SK-N-SH (cell line): ENCODE measurements around the gene HS6ST1. TPM values are rescaled to one million over a fixed set of nuclear protein-coding genes. Genes with fewer than 3 reads are reported as not detected.

Experiments
- CTCF ChIA-PET: fragments of 300-600, 350-600 bp; formaldehyde crosslinking; extraction: SDS; loops from one replicate; lab custom pipeline; 2021; lab: Yijun Ruan, JAX
- POLR2A ChIA-PET: fragments of 350-600 bp; sonication (Branson Sonifier 250); formaldehyde crosslinking; extraction: SDS; loops from one replicate; lab custom pipeline; 2020; ENCODE audit warnings: antibody characterized with exemption, inconsistent platforms; lab: Yijun Ruan, JAX
- DNase-seq: peaks from one replicate; pipeline ENCODE4 v3.0.0; 2012
- H2AFZ ChIP-seq: fragments of 200-600 bp; sonication (generic); 2 replicates; pipeline ENCODE4 v1.8.1; 2016; ENCODE audit warnings: antibody characterized with exemption, mild to moderate bottlenecking, low read depth
- H3F3A ChIP-seq: fragments of 200-600 bp; sonication (generic); replicated peaks from 2 replicates; pipeline ENCODE3; 2016; ENCODE audit warnings: antibody characterized with exemption, mild to moderate bottlenecking; ENCODE audit not compliant: insufficient read depth
- H3K27ac ChIP-seq, 2 experiments: fragments of 200-500 bp in 1 of 2; fragments of 200-600 bp in 1 of 2; sonication (Bioruptor generic) in 1 of 2; sonication (generic), shearing (Covaris generic) in 1 of 2; 2 replicates each; pipeline versions ENCODE4 v1.5.1 to v1.6.1; 2014 to 2016; ENCODE audit warnings: low read depth in 2 of 2, inconsistent platforms in 1 of 2, low read length in 1 of 2, mild to moderate bottlenecking in 1 of 2, mixed read lengths in 1 of 2
- H3K27me3 ChIP-seq: fragments of 200-600 bp; sonication (generic), shearing (Covaris generic); 2 replicates; pipeline ENCODE4 v1.6.1; 2016; ENCODE audit warnings: mixed run types; ENCODE audit not compliant: insufficient read depth
- H3K36me3 ChIP-seq, 2 experiments: fragments of 200-500 bp in 1 of 2; fragments of 200-600 bp in 1 of 2; sonication (Bioruptor generic) in 1 of 2; sonication (generic) in 1 of 2; replicated peaks in 1 of 2; 2 replicates each; pipeline versions ENCODE3 to v1.5.1; 2014 to 2016; ENCODE audit warnings: low read length in 1 of 2, mild to moderate bottlenecking in 1 of 2; ENCODE audit not compliant: insufficient read depth in 2 of 2, control insufficient read depth in 1 of 2
- H3K4me1 ChIP-seq, 2 experiments: fragments of 200-500 bp in 1 of 2; fragments of 200-600 bp in 1 of 2; sonication (Bioruptor generic) in 1 of 2; sonication (generic), shearing (Covaris generic) in 1 of 2; 2 replicates each; pipeline versions ENCODE4 v1.5.1 to v1.6.1; 2014 to 2016; ENCODE audit warnings: low read depth in 1 of 2, low read length in 1 of 2, mixed run types in 1 of 2; ENCODE audit not compliant: insufficient read depth in 2 of 2, control insufficient read depth in 1 of 2
- H3K4me2 ChIP-seq: fragments of 200-600 bp; sonication (generic), shearing (Covaris generic); 2 replicates; pipeline ENCODE4 v1.6.1; 2017; ENCODE audit warnings: mixed run types
- H3K4me3 ChIP-seq, 2 experiments: fragments of 200-500 bp in 1 of 2; fragments of 200-600 bp in 1 of 2; sonication (Bioruptor generic) in 1 of 2; sonication (generic), shearing (Covaris generic) in 1 of 2; 2 replicates each; pipeline versions ENCODE4 v1.5.1 to v1.8.1; 2014 to 2016; ENCODE audit warnings: low read depth in 2 of 2, inconsistent platforms in 1 of 2, low read length in 1 of 2, mild to moderate bottlenecking in 1 of 2, mixed read lengths in 1 of 2, moderate library complexity in 1 of 2
- H3K79me2 ChIP-seq: fragments of 200-600 bp; sonication (generic); 2 replicates; pipeline ENCODE4 v1.8.1; 2017; ENCODE audit warnings: mild to moderate bottlenecking; ENCODE audit not compliant: insufficient read depth
- H3K9ac ChIP-seq: fragments of 200-600 bp; sonication (generic); 2 replicates; pipeline ENCODE4 v1.6.1; 2017; ENCODE audit warnings: mixed run types
- H3K9me2 ChIP-seq: fragments of 200-600 bp; sonication (generic); 2 replicates; pipeline ENCODE4 v1.6.1; 2017; ENCODE audit warnings: mixed run types
- H3K9me3 ChIP-seq: fragments of 200-600 bp; sonication (generic); 2 replicates; pipeline ENCODE4 v1.6.1; 2017; ENCODE audit warnings: mixed run types, mild to moderate bottlenecking, moderate library complexity
- H4K20me1 ChIP-seq: fragments of 200-600 bp; sonication (generic); 2 replicates; pipeline ENCODE4 v1.6.1; 2017; ENCODE audit warnings: mild to moderate bottlenecking, mixed run types; ENCODE audit not compliant: insufficient read depth
- ELF1 ChIP-seq: IDR thresholded peaks from 2 replicates; pipeline ENCODE4 v1.4.0; 2012
- EP300 ChIP-seq, 2 experiments: IDR thresholded peaks; 2 replicates each; pipeline versions ENCODE4 v1.4.0 to v1.6.1; 2012; ENCODE audit warnings: borderline replicate concordance in 1 of 2, low read depth in 1 of 2, low read length in 1 of 2
- EZH2phosphoT487 ChIP-seq: fragments of 200-600 bp; sonication (generic); IDR thresholded peaks from 2 replicates; pipeline ENCODE4 v1.6.1; 2017; ENCODE audit warnings: low read depth, mixed run types, mild to moderate bottlenecking, antibody characterized with exemption, moderate library complexity, borderline replicate concordance
- FOXJ3 ChIP-seq: sonication (generic); formaldehyde crosslinking; IDR thresholded peaks from 2 replicates; pipeline ENCODE4 v1.5.1; 2020; ENCODE audit warnings: mild to moderate bottlenecking, missing genetic modification reagents
- FOXM1 ChIP-seq: IDR thresholded peaks from 2 replicates; pipeline ENCODE4 v1.4.0; 2012; ENCODE audit warnings: low read depth, mild to moderate bottlenecking
- GABPA ChIP-seq: IDR thresholded peaks from 2 replicates; pipeline ENCODE4 v1.4.0; 2012; ENCODE audit warnings: low read depth, mild to moderate bottlenecking
- GATA2 ChIP-seq: sonication (generic); formaldehyde crosslinking; IDR thresholded peaks from 2 replicates; pipeline ENCODE4 v1.5.0; 2020; ENCODE audit warnings: mild to moderate bottlenecking, missing genetic modification reagents
- JUND ChIP-seq: IDR thresholded peaks from 2 replicates; pipeline ENCODE4 v1.4.0; 2012
- MEF2A ChIP-seq: IDR thresholded peaks from 2 replicates; pipeline ENCODE4 v1.4.0; 2012; ENCODE audit warnings: low read depth, borderline replicate concordance
- POLR2AphosphoS5 ChIP-seq: IDR thresholded peaks from 2 replicates; pipeline ENCODE4 v1.6.1; 2012; ENCODE audit warnings: low read depth, low read length
- RAD21 ChIP-seq: IDR thresholded peaks from 2 replicates; pipeline ENCODE4 v1.6.1; 2012; ENCODE audit warnings: mild to moderate bottlenecking, low read length
- RCOR1 ChIP-seq: fragments of 150-350 bp; IDR thresholded peaks from 2 replicates; pipeline ENCODE4 v1.6.1; 2017; ENCODE audit warnings: antibody characterized with exemption, low read length
- RXRA ChIP-seq: IDR thresholded peaks from 2 replicates; pipeline ENCODE4 v1.4.0; 2012; ENCODE audit warnings: low read depth, mild to moderate bottlenecking, borderline replicate concordance
- TCF12 ChIP-seq: IDR thresholded peaks from 2 replicates; pipeline ENCODE4 v1.4.0; 2012
- YY1 ChIP-seq: IDR thresholded peaks from 2 replicates; pipeline ENCODE4 v1.4.0; 2012; ENCODE audit warnings: low read depth, mild to moderate bottlenecking
- whole genome bisulfite sequencing: methylation state at CpG from one replicate; pipeline ENCODE4 v1.1.6; 2017; ENCODE audit warnings: low lambda C conversion rate; 5-methylcytosine and 5-hydroxymethylcytosine counted together
- polyA plus RNA-seq, 3 experiments: library from polyadenylated mRNA; depleted of rRNA; stranded (reverse); fragments of >200 nt; gene quantifications; 2 replicates each; pipeline ENCODE4 v1.2.3, GENCODE V29; 2012
- TF ChIP-seq, protein P1 (sequence below): fragments of 200-600 bp; sonication (generic); IDR thresholded peaks from 2 replicates; pipeline ENCODE4 v1.6.1; 2017; ENCODE audit warnings: antibody characterized with exemption, mild to moderate bottlenecking, moderate library complexity
- TF ChIP-seq, protein P2 (sequence below): IDR thresholded peaks from 2 replicates; pipeline ENCODE4 v1.4.0; 2012; ENCODE audit warnings: low read depth
- TF ChIP-seq, protein P3 (sequence below): IDR thresholded peaks from 2 replicates; pipeline ENCODE4 v1.4.0; 2012; ENCODE audit warnings: low read depth, borderline replicate concordance
- TF ChIP-seq, protein P4 (sequence below): IDR thresholded peaks from 2 replicates; pipeline ENCODE4; 2012

HS6ST1 gene
- polyA plus RNA-seq, 1 of the 3 experiments (the other 2 are of a cell fraction), result 5.9 TPM

DNA sequence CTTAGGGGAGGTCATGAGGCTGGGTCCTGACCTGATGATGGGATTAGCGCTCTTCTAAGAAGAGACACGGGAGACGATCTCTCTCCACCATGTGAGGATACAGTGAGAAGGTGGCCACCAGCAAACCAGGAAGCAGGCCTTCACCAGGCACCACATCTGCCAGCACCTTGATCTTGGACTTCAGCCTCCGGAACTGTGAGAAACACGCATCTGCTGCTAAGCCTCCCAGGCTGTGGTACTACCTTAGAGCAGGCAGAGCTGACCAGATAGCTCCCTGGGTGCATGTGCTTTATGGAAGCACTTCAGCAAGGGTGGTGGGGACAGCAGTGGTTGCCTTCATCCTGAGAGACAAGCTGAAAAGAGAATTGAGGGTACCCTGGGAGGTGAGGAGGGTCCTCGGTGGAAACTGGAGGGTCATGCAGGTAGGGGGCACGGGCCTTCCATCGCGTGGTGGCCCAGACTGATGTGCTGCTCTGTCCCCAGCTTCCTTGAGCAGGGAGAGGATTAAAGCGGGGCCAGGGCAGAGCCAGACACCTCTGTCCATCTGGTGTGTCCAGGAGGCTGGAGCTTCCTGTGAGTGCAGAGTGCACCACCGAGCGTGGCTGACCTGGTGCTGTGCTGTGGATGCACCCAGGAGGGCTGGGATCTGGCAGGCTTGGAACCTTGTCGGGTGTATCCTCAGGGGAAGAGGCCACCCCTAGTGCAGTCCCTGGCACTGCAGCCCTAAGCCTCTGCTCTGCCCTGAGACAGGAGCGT, 42.9 kb upstream of the HS6ST1 start:
- H3K4me1 ChIP-seq, result peaks cover 5 to 24% of the 10 kb centered on the region in 2 experiments; a peak in 2 of 4 replicates
- no peak for DNase-seq
- no peak overlapping the region for H3K9ac ChIP-seq
- POLR2A ChIA-PET, result interaction anchor here (0.6 kb wide), 1 partner anchor 14 kb away, joined by 3 read pairs; no protein-coding TSS in a partner anchor
- WGBS, result 87% methylated on average over 11 of the region's 14 CpGs
- H4K20me1 ChIP-seq, result no peaks in the 10 kb centered on the region
- H3K4me3 ChIP-seq, result no peak overlapping the region
- H3K36me3 ChIP-seq, result no peaks in the 10 kb centered on the region
- no peak for TF ChIP-seq YY1
- TF ChIP-seq GABPA, result no peak
- TF ChIP-seq POLR2AphosphoS5, result no peak
- TF ChIP-seq TCF12, result no peak
- TF ChIP-seq, protein P1, sequence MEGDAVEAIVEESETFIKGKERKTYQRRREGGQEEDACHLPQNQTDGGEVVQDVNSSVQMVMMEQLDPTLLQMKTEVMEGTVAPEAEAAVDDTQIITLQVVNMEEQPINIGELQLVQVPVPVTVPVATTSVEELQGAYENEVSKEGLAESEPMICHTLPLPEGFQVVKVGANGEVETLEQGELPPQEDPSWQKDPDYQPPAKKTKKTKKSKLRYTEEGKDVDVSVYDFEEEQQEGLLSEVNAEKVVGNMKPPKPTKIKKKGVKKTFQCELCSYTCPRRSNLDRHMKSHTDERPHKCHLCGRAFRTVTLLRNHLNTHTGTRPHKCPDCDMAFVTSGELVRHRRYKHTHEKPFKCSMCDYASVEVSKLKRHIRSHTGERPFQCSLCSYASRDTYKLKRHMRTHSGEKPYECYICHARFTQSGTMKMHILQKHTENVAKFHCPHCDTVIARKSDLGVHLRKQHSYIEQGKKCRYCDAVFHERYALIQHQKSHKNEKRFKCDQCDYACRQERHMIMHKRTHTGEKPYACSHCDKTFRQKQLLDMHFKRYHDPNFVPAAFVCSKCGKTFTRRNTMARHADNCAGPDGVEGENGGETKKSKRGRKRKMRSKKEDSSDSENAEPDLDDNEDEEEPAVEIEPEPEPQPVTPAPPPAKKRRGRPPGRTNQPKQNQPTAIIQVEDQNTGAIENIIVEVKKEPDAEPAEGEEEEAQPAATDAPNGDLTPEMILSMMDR, result no peak
- TF ChIP-seq RCOR1, result no peak
- TF ChIP-seq FOXM1, result no peak
- no peak for TF ChIP-seq EZH2phosphoT487
- no peak for TF ChIP-seq EP300 (IDR thresholded peaks at IDR 0.05; ENCODE audit: borderline replicate concordance in 1 of 2, low read depth in 1 of 2, low read length in 1 of 2)
- TF ChIP-seq, all 33 proteins: peak for 0
- CTCF ChIA-PET, result no interaction called here
- no peak overlapping the region for H2AFZ ChIP-seq
- no peaks in the 10 kb centered on the region for H3F3A ChIP-seq
- no peaks in the 10 kb centered on the region for H3K27me3 ChIP-seq
- no peaks in the 10 kb centered on the region for H3K9me2 ChIP-seq
- no peaks in the 10 kb centered on the region for H3K79me2 ChIP-seq
- H3K9me3 ChIP-seq, result no peaks in the 10 kb centered on the region
- peak overlapping the region in 1 of 2 experiments; percentile 2; a peak in 1 of 4 replicates for H3K27ac ChIP-seq
- H3K4me2 ChIP-seq, result no peak overlapping the region

DNA sequence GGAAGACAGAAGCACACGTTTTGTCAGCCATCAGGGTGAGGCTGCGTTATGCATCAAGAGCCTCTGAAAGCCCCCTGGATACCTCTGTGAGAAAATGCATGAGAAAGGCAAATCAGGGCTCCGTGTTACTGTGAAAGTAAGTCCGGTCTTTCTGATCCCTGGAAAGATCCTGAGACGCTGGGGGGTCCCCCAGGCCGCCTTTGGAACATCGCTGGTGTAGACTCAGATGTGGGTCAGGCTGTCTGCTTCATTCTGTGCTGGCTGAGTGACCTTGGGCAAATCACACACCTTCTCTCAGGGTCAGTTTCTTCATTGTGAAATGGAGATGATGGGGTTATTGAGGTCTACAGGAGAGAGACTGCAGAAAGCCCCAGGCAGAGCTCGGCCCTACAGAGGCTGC, 42.0 kb upstream of the HS6ST1 start:
- Histone ChIP-seq H3K27ac (no peak overlapping the region), H3K9ac (no peak overlapping the region), H2AFZ (no peak overlapping the region), H4K20me1 (no peaks in the 10 kb centered on the region), H3K4me2 (no peak overlapping the region), H3K9me2 (no peaks in the 10 kb centered on the region), H3K36me3 (no peaks in the 10 kb centered on the region), H3K4me3 (no peak overlapping the region), H3K79me2 (no peaks in the 10 kb centered on the region), H3K4me1 (peaks cover 5 to 22% of the 10 kb centered on the region in 2 experiments; a peak in 2 of 4 replicates), H3K27me3 (no peaks in the 10 kb centered on the region), H3K9me3 (no peaks in the 10 kb centered on the region), H3F3A (no peaks in the 10 kb centered on the region)
- no peak for DNase-seq
- CTCF ChIA-PET, result no interaction called here
- WGBS, result 69% methylated on average over 8 of the region's 8 CpGs
- POLR2A ChIA-PET, result no interaction called here
- TF ChIP-seq RAD21 (no peak), FOXJ3 (no peak), EZH2phosphoT487 (no peak), FOXM1 (no peak), JUND (no peak), ELF1 (no peak), RXRA (no peak), GATA2 (CRISPR knock-in tag) (no peak), MEF2A (no peak), TCF12 (no peak), GABPA (no peak)
- TF ChIP-seq, protein P2, sequence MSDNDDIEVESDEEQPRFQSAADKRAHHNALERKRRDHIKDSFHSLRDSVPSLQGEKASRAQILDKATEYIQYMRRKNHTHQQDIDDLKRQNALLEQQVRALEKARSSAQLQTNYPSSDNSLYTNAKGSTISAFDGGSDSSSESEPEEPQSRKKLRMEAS, result no peak
- TF ChIP-seq, protein P3, sequence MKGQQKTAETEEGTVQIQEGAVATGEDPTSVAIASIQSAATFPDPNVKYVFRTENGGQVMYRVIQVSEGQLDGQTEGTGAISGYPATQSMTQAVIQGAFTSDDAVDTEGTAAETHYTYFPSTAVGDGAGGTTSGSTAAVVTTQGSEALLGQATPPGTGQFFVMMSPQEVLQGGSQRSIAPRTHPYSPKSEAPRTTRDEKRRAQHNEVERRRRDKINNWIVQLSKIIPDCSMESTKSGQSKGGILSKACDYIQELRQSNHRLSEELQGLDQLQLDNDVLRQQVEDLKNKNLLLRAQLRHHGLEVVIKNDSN, result no peak
- TF ChIP-seq, protein P4, sequence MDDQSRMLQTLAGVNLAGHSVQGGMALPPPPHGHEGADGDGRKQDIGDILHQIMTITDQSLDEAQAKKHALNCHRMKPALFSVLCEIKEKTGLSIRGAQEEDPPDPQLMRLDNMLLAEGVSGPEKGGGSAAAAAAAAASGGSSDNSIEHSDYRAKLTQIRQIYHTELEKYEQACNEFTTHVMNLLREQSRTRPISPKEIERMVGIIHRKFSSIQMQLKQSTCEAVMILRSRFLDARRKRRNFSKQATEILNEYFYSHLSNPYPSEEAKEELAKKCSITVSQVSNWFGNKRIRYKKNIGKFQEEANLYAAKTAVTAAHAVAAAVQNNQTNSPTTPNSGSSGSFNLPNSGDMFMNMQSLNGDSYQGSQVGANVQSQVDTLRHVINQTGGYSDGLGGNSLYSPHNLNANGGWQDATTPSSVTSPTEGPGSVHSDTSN, result no peak
